DOHH2 (cell line): ENCODE results near the gene RAB5B.

Experiments
- H3F3A ChIP-seq: fragments of 200-600 bp; sonication (generic), shearing (Covaris generic); 2 replicates; pipeline ENCODE4 v1.6.0; 2016; ENCODE audit warnings: antibody characterized with exemption, mild to moderate bottlenecking; ENCODE audit not compliant: control insufficient read depth, insufficient read depth
- H3K27ac ChIP-seq: fragments of 200-600 bp; sonication (generic); 2 replicates; pipeline ENCODE4 v1.5.1; 2014; ENCODE audit warnings: low read depth, mild to moderate bottlenecking, low read length, moderate library complexity
- H3K27me3 ChIP-seq: fragments of 200-600 bp; sonication (generic); 2 replicates; pipeline ENCODE4 v1.6.1; 2014; ENCODE audit warnings: mild to moderate bottlenecking, low read length, mixed read lengths; ENCODE audit not compliant: control insufficient read depth
- H3K36me3 ChIP-seq: fragments of 200-600 bp; sonication (generic); 2 replicates; pipeline ENCODE4 v1.6.1; 2014; ENCODE audit warnings: mild to moderate bottlenecking, low read length, moderate library complexity, mixed read lengths; ENCODE audit not compliant: control insufficient read depth
- H3K4me1 ChIP-seq: fragments of 200-600 bp; sonication (generic); 2 replicates; pipeline ENCODE4 v1.6.1; 2014; ENCODE audit warnings: mild to moderate bottlenecking, low read length, mixed read lengths; ENCODE audit not compliant: control insufficient read depth
- H3K4me2 ChIP-seq: fragments of 200-600 bp; sonication (generic); 2 replicates; pipeline ENCODE4 v1.6.0; 2014; ENCODE audit warnings: mild to moderate bottlenecking, low read length, moderate library complexity
- H3K4me3 ChIP-seq: fragments of 200-600 bp; sonication (generic); 2 replicates; pipeline ENCODE4 v1.5.1; 2014; ENCODE audit warnings: mild to moderate bottlenecking, low read length, mixed read lengths
- H3K79me2 ChIP-seq: fragments of 200-600 bp; sonication (generic); 2 replicates; pipeline ENCODE4 v1.6.1; 2014; ENCODE audit warnings: mild to moderate bottlenecking, low read length, mixed read lengths; ENCODE audit not compliant: control insufficient read depth
- H3K9me2 ChIP-seq: fragments of 200-600 bp; sonication (generic); replicated peaks from 2 replicates; pipeline ENCODE4 v1.6.1; 2014; ENCODE audit warnings: mild to moderate bottlenecking, low read length, mixed read lengths; ENCODE audit not compliant: control insufficient read depth
- H3K9me3 ChIP-seq: fragments of 200-600 bp; sonication (generic); 2 replicates; pipeline ENCODE4 v1.6.1; 2014; ENCODE audit warnings: antibody characterized with exemption, low read length, mixed read lengths; ENCODE audit not compliant: control insufficient read depth, insufficient read depth
- H4K20me1 ChIP-seq: fragments of 200-600 bp; sonication (generic); 2 replicates; pipeline ENCODE4 v1.6.0; 2014; ENCODE audit warnings: low read depth, mild to moderate bottlenecking, antibody characterized with exemption, low read length, moderate library complexity; ENCODE audit not compliant: control insufficient read depth, insufficient read depth
- EZH2phosphoT487 ChIP-seq: fragments of 200-600 bp; sonication (generic); IDR thresholded peaks from 2 replicates; pipeline ENCODE4 v1.6.1; 2017; ENCODE audit warnings: borderline replicate concordance, mild to moderate bottlenecking, antibody characterized with exemption, low read length, moderate library complexity, mixed read lengths
- TF ChIP-seq, protein P1 (sequence below): fragments of 200-600 bp; sonication (generic); IDR thresholded peaks from one replicate; pipeline ENCODE4 v1.5.1; 2014; ENCODE audit warnings: antibody characterized with exemption, mild to moderate bottlenecking, low read depth, low read length; ENCODE audit not compliant: poor library complexity, severe bottlenecking

RAB5B gene

DNA sequence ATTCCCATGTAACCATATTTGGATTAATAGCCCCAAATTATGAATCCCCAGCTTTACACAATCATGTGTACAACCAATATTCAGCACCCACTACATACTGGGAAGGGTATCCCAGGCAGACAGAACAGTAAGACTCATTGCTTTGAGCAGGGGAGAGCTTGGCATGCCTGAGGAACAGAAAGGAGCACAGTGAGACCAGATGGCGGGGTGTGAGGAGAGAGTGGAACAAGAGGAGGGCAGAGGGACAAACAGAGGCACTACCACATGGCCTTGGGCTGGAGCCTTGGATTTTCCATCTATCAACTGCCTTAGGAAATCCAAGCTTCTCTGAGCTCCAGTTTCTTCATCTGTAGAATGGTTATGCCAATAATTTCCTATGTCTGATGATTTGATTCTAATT is 39.1 kb upstream of the RAB5B start:
- H3K79me2 ChIP-seq: peaks cover 43% of the 10 kb centered on the region
- H3F3A ChIP-seq: peaks cover 13% of the 10 kb centered on the region
- no peaks in the 10 kb centered on the region for H3K9me2 ChIP-seq
- no peak overlapping the region for H3K4me3 ChIP-seq
- H4K20me1 ChIP-seq: no peaks in the 10 kb centered on the region
- TF ChIP-seq EZH2phosphoT487: no peak
- TF ChIP-seq, protein P1, sequence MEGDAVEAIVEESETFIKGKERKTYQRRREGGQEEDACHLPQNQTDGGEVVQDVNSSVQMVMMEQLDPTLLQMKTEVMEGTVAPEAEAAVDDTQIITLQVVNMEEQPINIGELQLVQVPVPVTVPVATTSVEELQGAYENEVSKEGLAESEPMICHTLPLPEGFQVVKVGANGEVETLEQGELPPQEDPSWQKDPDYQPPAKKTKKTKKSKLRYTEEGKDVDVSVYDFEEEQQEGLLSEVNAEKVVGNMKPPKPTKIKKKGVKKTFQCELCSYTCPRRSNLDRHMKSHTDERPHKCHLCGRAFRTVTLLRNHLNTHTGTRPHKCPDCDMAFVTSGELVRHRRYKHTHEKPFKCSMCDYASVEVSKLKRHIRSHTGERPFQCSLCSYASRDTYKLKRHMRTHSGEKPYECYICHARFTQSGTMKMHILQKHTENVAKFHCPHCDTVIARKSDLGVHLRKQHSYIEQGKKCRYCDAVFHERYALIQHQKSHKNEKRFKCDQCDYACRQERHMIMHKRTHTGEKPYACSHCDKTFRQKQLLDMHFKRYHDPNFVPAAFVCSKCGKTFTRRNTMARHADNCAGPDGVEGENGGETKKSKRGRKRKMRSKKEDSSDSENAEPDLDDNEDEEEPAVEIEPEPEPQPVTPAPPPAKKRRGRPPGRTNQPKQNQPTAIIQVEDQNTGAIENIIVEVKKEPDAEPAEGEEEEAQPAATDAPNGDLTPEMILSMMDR: no peak
- no peak overlapping the region for H3K27ac ChIP-seq
- H3K27me3 ChIP-seq: no peaks in the 10 kb centered on the region
- H3K36me3 ChIP-seq: peaks cover 76% of the 10 kb centered on the region
- peaks cover 37% of the 10 kb centered on the region for H3K4me1 ChIP-seq
- no peak overlapping the region for H3K4me2 ChIP-seq
- H3K9me3 ChIP-seq: no peaks in the 10 kb centered on the region

DNA sequence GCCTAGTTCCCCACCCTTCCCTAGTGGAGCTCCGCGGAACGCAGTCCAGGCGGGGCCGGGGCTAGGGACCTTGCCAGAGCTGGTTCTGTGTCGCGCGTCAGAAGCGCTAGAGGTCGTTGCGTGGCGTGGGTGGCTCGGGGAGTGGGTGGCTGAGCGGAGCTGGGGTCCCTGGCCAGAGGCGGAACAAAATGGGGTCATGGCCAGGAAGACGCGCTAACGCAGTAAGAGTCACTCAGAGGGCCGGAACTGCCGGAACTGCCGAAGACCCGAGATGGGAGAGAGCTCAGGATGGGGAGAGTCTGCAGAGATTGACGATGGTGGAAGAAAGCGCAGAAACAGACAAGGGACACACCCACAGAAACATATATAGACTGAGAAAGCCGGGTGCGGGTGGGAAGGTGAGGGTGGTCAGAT is 38.1 kb upstream of the RAB5B start:
- Histone ChIP-seq H3K4me1 (peaks cover 35% of the 10 kb centered on the region), H3K4me3 (no peak overlapping the region), H3K79me2 (peaks cover 43% of the 10 kb centered on the region), H3K4me2 (no peak overlapping the region), H4K20me1 (no peaks in the 10 kb centered on the region), H3K27me3 (no peaks in the 10 kb centered on the region), H3K36me3 (peaks cover 83% of the 10 kb centered on the region), H3F3A (peaks cover 6% of the 10 kb centered on the region; the same call in 1 of the 2 replicates), H3K9me3 (no peaks in the 10 kb centered on the region), H3K27ac (no peak overlapping the region), H3K9me2 (no peaks in the 10 kb centered on the region)
- TF ChIP-seq, protein P1: no peak
- TF ChIP-seq EZH2phosphoT487: no peak

DNA sequence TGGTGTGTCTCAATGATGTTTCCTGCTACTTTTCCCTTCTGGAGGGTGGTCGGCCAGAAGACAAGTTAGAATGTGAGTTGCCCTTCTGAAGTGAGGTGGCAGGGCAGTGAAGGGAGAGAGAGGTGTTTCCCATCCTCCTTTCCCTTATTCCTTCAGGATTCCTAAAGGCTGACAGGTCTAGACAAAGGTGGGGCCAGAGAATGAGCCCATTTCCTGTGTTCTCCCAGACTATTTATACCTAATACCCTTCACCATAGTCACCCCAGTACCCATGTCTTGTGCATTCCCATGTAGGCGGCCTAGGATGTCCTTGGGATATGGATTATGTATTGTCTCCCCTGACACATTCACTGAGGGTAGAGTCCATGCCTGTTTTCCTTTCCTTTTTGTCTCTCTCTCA is 35.9 kb upstream of the RAB5B start:
- no peak overlapping the region for H3K4me3 ChIP-seq
- peaks cover 23% of the 10 kb centered on the region for H3K4me1 ChIP-seq
- no peaks in the 10 kb centered on the region for H3K9me2 ChIP-seq
- H3K4me2 ChIP-seq: no peak overlapping the region
- H3K27me3 ChIP-seq: no peaks in the 10 kb centered on the region
- peaks cover 92% of the 10 kb centered on the region for H3K36me3 ChIP-seq
- H3K79me2 ChIP-seq: peaks cover 22% of the 10 kb centered on the region
- no peaks in the 10 kb centered on the region for H4K20me1 ChIP-seq
- no peak overlapping the region for H3K27ac ChIP-seq
- TF ChIP-seq, protein P1: no peak
- no peak for TF ChIP-seq EZH2phosphoT487
- peaks cover 6% of the 10 kb centered on the region; the same call in 1 of the 2 replicates for H3F3A ChIP-seq
- no peaks in the 10 kb centered on the region for H3K9me3 ChIP-seq
